ENCODE data around the gene TMEM100. TPM values are rescaled to one million over a fixed set of nuclear protein-coding genes. Genes with fewer than 3 reads are reported as not detected.
A peak's percentile ranks its signal among the peaks of the same experiment; 100 is the strongest.

TMEM100 gene
- total RNA-seq, 1 experiment from 2014 or later: not detected

- peak; percentile 66 for DNase-seq
- CTCF ChIA-PET: interaction anchor here (0.6 to 1.3 kb wide), 4 partner anchors 15 to 1044 kb away, joined by 3 to 8 read pairs (median 4); partner anchors contain the start of gene PCTP
- H2AFZ ChIP-seq (ENCODE audit: low read length): no peak overlapping the region
- no peak overlapping the region for H3K4me3 ChIP-seq (ENCODE audit: low read length)
- POLR2A ChIA-PET (ENCODE audit: unreplicated experiment): interaction anchor here (0.6 kb wide), 2 partner anchors 128 to 211 kb away, joined by 3 to 6 read pairs; no protein-coding TSS in a partner anchor
- H3K27ac ChIP-seq (ENCODE audit: low read length): no peak overlapping the region
- no peaks in the 10 kb centered on the region for H3K36me3 ChIP-seq (ENCODE audit: low read depth, low read length)
- no peaks in the 10 kb centered on the region for H4K20me1 ChIP-seq (ENCODE audit: low read length)
- no peak overlapping the region for H3K4me2 ChIP-seq (ENCODE audit: low read length)
- no peaks in the 10 kb centered on the region for H3K27me3 ChIP-seq (ENCODE audit: low read length)
- no peaks in the 10 kb centered on the region for H3F3A ChIP-seq (ENCODE audit: low read length, unreplicated experiment)
- TF ChIP-seq EZH2 (IDR thresholded peaks at IDR 0.05; ENCODE audit: low read length, unreplicated experiment): no peak
- TF ChIP-seq EZH2phosphoT487 (IDR thresholded peaks at IDR 0.05; ENCODE audit: borderline replicate concordance, low read length): no peak
- TF ChIP-seq, protein P1, sequence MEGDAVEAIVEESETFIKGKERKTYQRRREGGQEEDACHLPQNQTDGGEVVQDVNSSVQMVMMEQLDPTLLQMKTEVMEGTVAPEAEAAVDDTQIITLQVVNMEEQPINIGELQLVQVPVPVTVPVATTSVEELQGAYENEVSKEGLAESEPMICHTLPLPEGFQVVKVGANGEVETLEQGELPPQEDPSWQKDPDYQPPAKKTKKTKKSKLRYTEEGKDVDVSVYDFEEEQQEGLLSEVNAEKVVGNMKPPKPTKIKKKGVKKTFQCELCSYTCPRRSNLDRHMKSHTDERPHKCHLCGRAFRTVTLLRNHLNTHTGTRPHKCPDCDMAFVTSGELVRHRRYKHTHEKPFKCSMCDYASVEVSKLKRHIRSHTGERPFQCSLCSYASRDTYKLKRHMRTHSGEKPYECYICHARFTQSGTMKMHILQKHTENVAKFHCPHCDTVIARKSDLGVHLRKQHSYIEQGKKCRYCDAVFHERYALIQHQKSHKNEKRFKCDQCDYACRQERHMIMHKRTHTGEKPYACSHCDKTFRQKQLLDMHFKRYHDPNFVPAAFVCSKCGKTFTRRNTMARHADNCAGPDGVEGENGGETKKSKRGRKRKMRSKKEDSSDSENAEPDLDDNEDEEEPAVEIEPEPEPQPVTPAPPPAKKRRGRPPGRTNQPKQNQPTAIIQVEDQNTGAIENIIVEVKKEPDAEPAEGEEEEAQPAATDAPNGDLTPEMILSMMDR (conservative IDR thresholded peaks at IDR 0.05; ENCODE audit: low read depth, low read length): peak; percentile 93
- no TSS peak for BruUV-seq (replicated peaks)
- peak; percentile 65 for ATAC-seq
- no peaks in the 10 kb centered on the region for H3K79me2 ChIP-seq (ENCODE audit: low read length)
- no peak overlapping the region for H3K9ac ChIP-seq (ENCODE audit: low read length)
- no peaks in the 10 kb centered on the region for H3K9me3 ChIP-seq (ENCODE audit: low read length)
- intact Hi-C loops (cut with micrococcal nuclease): loop anchor here (10.0 kb wide), 1 partner anchor 89 kb away; no protein-coding TSS in a partner anchor
- H3K4me1 ChIP-seq (ENCODE audit: insufficient read depth, low read length): peaks cover 19% of the 10 kb centered on the region
- no peaks in the 10 kb centered on the region for H3K9me2 ChIP-seq (replicated peaks; ENCODE audit: low read length)
These were observed 13.2 kb upstream of the TMEM100 start for GRCh38 chr17:55735731-55736405.

DNA sequence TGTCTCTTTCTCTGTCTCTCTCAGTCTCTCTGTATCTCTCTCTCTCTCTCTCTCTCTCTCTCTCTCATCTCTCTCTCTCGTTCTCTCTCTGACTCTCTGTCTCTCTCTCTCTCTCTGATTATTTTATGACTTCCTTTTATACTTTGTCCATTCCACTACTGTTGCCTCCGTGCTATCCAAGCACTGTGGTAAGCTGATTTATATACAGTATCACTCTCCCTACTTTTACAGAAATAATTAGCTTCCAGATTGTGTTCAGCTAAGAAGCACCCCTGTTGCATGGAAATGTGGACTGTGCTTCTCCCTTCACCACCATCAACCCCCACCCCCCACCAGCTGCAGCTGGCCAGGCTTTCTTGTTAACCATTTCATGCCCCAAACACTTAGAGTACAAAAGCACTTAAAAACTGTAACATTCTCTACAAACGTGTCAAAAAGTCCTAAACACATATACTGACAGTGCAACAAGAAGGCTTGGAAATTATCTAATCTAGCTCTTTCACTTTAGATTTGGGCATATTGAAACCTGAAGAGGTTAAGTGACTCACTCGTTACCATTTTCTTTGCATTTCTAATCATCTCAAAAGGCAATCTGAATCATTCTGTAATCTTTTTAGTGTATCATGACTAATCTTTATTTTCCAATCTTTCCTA lies 11.6 kb upstream of the TMEM100 start:
- Histone ChIP-seq H3K9me2 (replicated peaks; ENCODE audit: low read length) (no peaks in the 10 kb centered on the region), H4K20me1 (ENCODE audit: low read length) (no peaks in the 10 kb centered on the region), H3K36me3 (ENCODE audit: low read depth, low read length) (no peaks in the 10 kb centered on the region), H3K4me1 (ENCODE audit: insufficient read depth, low read length) (peaks cover 19% of the 10 kb centered on the region), H3K27ac (ENCODE audit: low read length) (no peak overlapping the region), H3K79me2 (ENCODE audit: low read length) (no peaks in the 10 kb centered on the region), H2AFZ (ENCODE audit: low read length) (no peak overlapping the region), H3K27me3 (ENCODE audit: low read length) (no peaks in the 10 kb centered on the region), H3K9ac (ENCODE audit: low read length) (no peak overlapping the region), H3K4me3 (ENCODE audit: low read length) (no peak overlapping the region), H3F3A (ENCODE audit: low read length, unreplicated experiment) (no peaks in the 10 kb centered on the region), H3K9me3 (ENCODE audit: low read length) (no peaks in the 10 kb centered on the region), H3K4me2 (ENCODE audit: low read length) (peak overlapping the region; percentile 25)
- ChIA-PET POLR2A (ENCODE audit: unreplicated experiment) (no interaction called here), CTCF (interaction anchor here (0.6 to 1.3 kb wide), 3 partner anchors 15 to 158 kb away, joined by 4 to 8 read pairs (median 5); partner anchors contain the start of gene PCTP)
- TF ChIP-seq, protein P1 (conservative IDR thresholded peaks at IDR 0.05; ENCODE audit: low read depth, low read length): no peak
- TF ChIP-seq EZH2phosphoT487 (IDR thresholded peaks at IDR 0.05; ENCODE audit: borderline replicate concordance, low read length) (no peak), EZH2 (IDR thresholded peaks at IDR 0.05; ENCODE audit: low read length, unreplicated experiment) (no peak)
- no peak for ATAC-seq
- peak; percentile 45 for DNase-seq
- intact Hi-C loops (cut with micrococcal nuclease): loop anchor here (10.0 kb wide), 1 partner anchor 91 kb away; no protein-coding TSS in a partner anchor
- no TSS peak for BruUV-seq (replicated peaks)

All from PC-3 (cell line).